GM23338 (cell line): Measurements from ENCODE around the gene SLC2A6. TPM values are rescaled to one million over a fixed set of nuclear protein-coding genes. Genes with fewer than 3 reads are reported as not detected.

ENCODE experiments used
- ATAC-seq: fragments of 200-7000 bp; cut with Tn5 transposase; 3 replicates; pipeline ENCODE4 v1.9.1; 2020
- DNase-seq: peaks from one replicate; pipeline ENCODE4 v3.0.0-alpha.2; 2015; ENCODE audit warnings: low spot score
- H2AFZ ChIP-seq: fragments of 200-600 bp; sonication (generic); 2 replicates; pipeline ENCODE4 v1.8.0; 2016; ENCODE audit warnings: antibody characterized with exemption, mild to moderate bottlenecking, moderate library complexity
- H3F3A ChIP-seq: fragments of 200-600 bp; sonication (generic); replicated peaks from 2 replicates; pipeline ENCODE4 v1.8.0; 2017; ENCODE audit warnings: antibody characterized with exemption, mixed run types, low read depth
- H3K27ac ChIP-seq: fragments of 200-600 bp; sonication (generic); 2 replicates; pipeline ENCODE4 v1.6.1; 2016; ENCODE audit warnings: low read depth
- H3K27me3 ChIP-seq: fragments of 200-600 bp; sonication (generic); 2 replicates; pipeline ENCODE4 v1.8.0; 2016; ENCODE audit warnings: mild to moderate bottlenecking, mixed run types, moderate library complexity; ENCODE audit not compliant: insufficient read depth
- H3K36me3 ChIP-seq: fragments of 200-600 bp; sonication (generic); 2 replicates; pipeline ENCODE4 v1.8.0; 2016; ENCODE audit warnings: mild to moderate bottlenecking; ENCODE audit not compliant: insufficient read depth
- H3K4me1 ChIP-seq: fragments of 200-600 bp; sonication (generic); 2 replicates; pipeline ENCODE4 v1.8.0; 2016; ENCODE audit warnings: mild to moderate bottlenecking, moderate library complexity; ENCODE audit not compliant: insufficient read depth
- H3K4me2 ChIP-seq: fragments of 200-600 bp; sonication (generic); 2 replicates; pipeline ENCODE4 v1.7.1; 2017; ENCODE audit warnings: mixed run types
- H3K4me3 ChIP-seq: fragments of 200-600 bp; sonication (generic); 2 replicates; pipeline ENCODE4 v1.6.1; 2016; ENCODE audit warnings: mixed run types
- H3K79me2 ChIP-seq: fragments of 200-600 bp; sonication (generic); replicated peaks from 2 replicates; pipeline ENCODE4 v1.8.0; 2017; ENCODE audit warnings: mild to moderate bottlenecking; ENCODE audit not compliant: insufficient read depth
- H3K9me2 ChIP-seq: fragments of 200-600 bp; sonication (generic); 2 replicates; pipeline ENCODE4 v1.8.0; 2017; ENCODE audit not compliant: insufficient read depth
- H4K20me1 ChIP-seq: fragments of 200-600 bp; sonication (generic); replicated peaks from 2 replicates; pipeline ENCODE4 v1.8.0; 2017; ENCODE audit warnings: mild to moderate bottlenecking; ENCODE audit not compliant: insufficient read depth
- H3K27ac Mint-ChIP-seq: 2 replicates; pipeline ENCODE4 v1.8.0; 2020; ENCODE audit warnings: inconsistent platforms, mild to moderate bottlenecking, moderate library complexity, mixed read lengths
- H3K27me3 Mint-ChIP-seq: 3 replicates; pipeline ENCODE4 v1.8.0; 2022; ENCODE audit warnings: low read depth, mild to moderate bottlenecking, moderate library complexity, mixed read lengths, inconsistent platforms; ENCODE audit not compliant: insufficient read depth, poor library complexity
- H3K36me3 Mint-ChIP-seq: 3 replicates; pipeline ENCODE4 v1.8.0; 2021; ENCODE audit warnings: low read depth, mild to moderate bottlenecking, inconsistent platforms, moderate library complexity, mixed read lengths
- H3K4me1 Mint-ChIP-seq: 3 replicates; pipeline ENCODE4 v1.8.0; 2020; ENCODE audit warnings: mild to moderate bottlenecking, inconsistent platforms, mixed read lengths
- H3K4me3 Mint-ChIP-seq: 3 replicates; pipeline ENCODE4 v1.8.0; 2021; ENCODE audit warnings: moderate library complexity, mild to moderate bottlenecking, inconsistent platforms, mixed read lengths
- H3K9me3 Mint-ChIP-seq: 3 replicates; pipeline ENCODE4 v1.8.0; 2020; ENCODE audit warnings: moderate library complexity, mild to moderate bottlenecking, inconsistent platforms, mixed read lengths
- CREB1 ChIP-seq: fragments of 250-450 bp; sonication (Bioruptor Pico); IDR thresholded peaks from 2 replicates; pipeline ENCODE4 v1.5.0; 2020; ENCODE audit warnings: low read depth, mild to moderate bottlenecking, moderate library complexity
- ETS1 ChIP-seq: IDR thresholded peaks from 2 replicates; pipeline ENCODE4 v1.6.1; 2016; ENCODE audit warnings: antibody characterized with exemption
- EZH2 ChIP-seq: fragments of 200-600 bp; sonication (generic); IDR thresholded peaks from one replicate; pipeline ENCODE4 v1.8.0; 2017; ENCODE audit warnings: antibody characterized with exemption, mild to moderate bottlenecking, low read depth; ENCODE audit not compliant: unreplicated experiment
- EZH2phosphoT487 ChIP-seq: fragments of 200-600 bp; sonication (generic); IDR thresholded peaks from one replicate; pipeline ENCODE4 v1.8.1; 2018; ENCODE audit warnings: antibody characterized with exemption; ENCODE audit not compliant: unreplicated experiment
- JUNB ChIP-seq: IDR thresholded peaks from one replicate; pipeline ENCODE4 v1.6.1; 2016; ENCODE audit warnings: antibody characterized with exemption; ENCODE audit not compliant: unreplicated experiment
- NANOG ChIP-seq: IDR thresholded peaks from 2 replicates; pipeline ENCODE4 v1.6.1; 2016; ENCODE audit warnings: antibody characterized with exemption, borderline replicate concordance
- POLR2AphosphoS5 ChIP-seq: IDR thresholded peaks from 2 replicates; pipeline ENCODE4 v1.6.1; 2016; ENCODE audit warnings: antibody characterized with exemption, low read depth
- STAT1 ChIP-seq: IDR thresholded peaks from one replicate; pipeline ENCODE4 v1.6.1; 2016; ENCODE audit warnings: antibody characterized with exemption; ENCODE audit not compliant: unreplicated experiment
- ZNF114 ChIP-seq: fragments of 250-450 bp; sonication (Bioruptor Pico); IDR thresholded peaks from 2 replicates; pipeline ENCODE4 v1.5.0; 2020; ENCODE audit warnings: mild to moderate bottlenecking, moderate library complexity
- ZNF331 ChIP-seq: fragments of 250-450 bp; sonication (Bioruptor Pico); IDR thresholded peaks from 2 replicates; pipeline ENCODE4 v1.5.0; 2020; ENCODE audit warnings: low read depth, mild to moderate bottlenecking, moderate library complexity
- ZNF462 ChIP-seq: fragments of 250-450 bp; sonication (Bioruptor Pico); IDR thresholded peaks from 2 replicates; pipeline ENCODE4 v1.5.0; 2020; ENCODE audit warnings: mild to moderate bottlenecking, moderate library complexity
- polyA plus RNA-seq: library from polyadenylated mRNA; unstranded; fragments of >200 nt; fragmentation: Nextera tagmentation; extraction: Ambion mirVana; gene quantifications from 2 replicates; pipeline ENCODE4 v1.2.1, GENCODE V29; 2016
- total RNA-seq: library from RNA; depleted of rRNA; stranded (reverse); fragments of >200 nt; shearing (Covaris generic); gene quantifications from 2 replicates; pipeline ENCODE4 v1.2.3, GENCODE V29; 2014
- TF ChIP-seq, protein P1 (sequence below): IDR thresholded peaks from one replicate; pipeline ENCODE4 v1.6.1; 2018; ENCODE audit warnings: antibody characterized with exemption; ENCODE audit not compliant: unreplicated experiment
- TF ChIP-seq, protein P2 (sequence below), 2 experiments: fragments of 200-600 bp in 1 of 2; sonication (generic) in 1 of 2; conservative IDR thresholded peaks; 2 replicates each; pipeline versions ENCODE4 v1.5.1 to v1.6.1; 2016 to 2017; ENCODE audit warnings: antibody characterized with exemption in 2 of 2, low read depth in 2 of 2, mild to moderate bottlenecking in 2 of 2, moderate library complexity in 1 of 2

Gene SLC2A6
- total and polyA plus RNA-seq, 2 experiments from 2014 or later = 17.5 to 39.3 TPM

DNA sequence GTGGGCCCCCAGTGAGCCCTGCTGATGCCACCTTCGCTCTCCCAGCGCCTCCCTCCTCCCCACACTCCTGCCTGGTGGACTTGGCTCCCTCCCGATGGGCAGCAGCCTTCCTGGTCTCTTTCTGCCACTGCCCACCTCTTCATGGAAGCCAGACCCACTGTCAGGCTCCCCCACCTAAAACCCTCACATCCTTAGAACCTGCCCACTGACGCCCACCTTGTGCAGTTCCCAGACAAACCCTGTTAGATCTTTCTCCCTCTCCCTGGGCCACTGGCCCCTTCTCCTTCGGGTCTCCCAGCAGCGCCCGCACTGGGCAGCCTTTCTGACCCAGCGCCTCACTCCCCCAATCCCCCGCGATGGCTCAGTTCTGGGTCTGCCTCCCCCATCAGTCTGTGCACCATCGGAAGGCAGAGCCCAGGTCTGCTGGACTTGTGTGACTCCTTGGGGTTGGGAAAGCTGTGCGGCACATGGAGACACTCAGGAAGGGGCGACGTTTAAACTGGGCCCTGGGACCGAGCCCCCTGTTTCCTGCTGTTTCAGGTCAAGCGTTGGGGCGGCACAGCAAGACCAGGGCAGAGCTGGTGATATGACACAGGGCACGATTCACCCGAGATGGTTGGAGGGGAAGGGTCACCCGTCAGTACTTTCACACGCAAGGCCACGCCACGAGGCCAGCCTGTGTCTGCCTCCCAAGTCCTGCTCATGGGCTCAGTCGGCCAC lies 28.5 kb upstream of the SLC2A6 start:
- H2AFZ ChIP-seq = no peak overlapping the region
- no peaks in the 10 kb centered on the region for H4K20me1 ChIP-seq
- peaks cover 5% of the 10 kb centered on the region for H3K27me3 Mint-ChIP-seq
- H3K27me3 ChIP-seq = no peaks in the 10 kb centered on the region
- TF ChIP-seq NANOG (no peak), ZNF331 (CRISPR knock-in tag) (no peak), ZNF462 (CRISPR knock-in tag) (no peak), CREB1 (CRISPR knock-in tag) (no peak), EZH2phosphoT487 (no peak), ZNF114 (CRISPR knock-in tag) (no peak), JUNB (no peak), STAT1 (no peak), EZH2 (no peak), ETS1 (no peak), POLR2AphosphoS5 (no peak)
- TF ChIP-seq, protein P1, sequence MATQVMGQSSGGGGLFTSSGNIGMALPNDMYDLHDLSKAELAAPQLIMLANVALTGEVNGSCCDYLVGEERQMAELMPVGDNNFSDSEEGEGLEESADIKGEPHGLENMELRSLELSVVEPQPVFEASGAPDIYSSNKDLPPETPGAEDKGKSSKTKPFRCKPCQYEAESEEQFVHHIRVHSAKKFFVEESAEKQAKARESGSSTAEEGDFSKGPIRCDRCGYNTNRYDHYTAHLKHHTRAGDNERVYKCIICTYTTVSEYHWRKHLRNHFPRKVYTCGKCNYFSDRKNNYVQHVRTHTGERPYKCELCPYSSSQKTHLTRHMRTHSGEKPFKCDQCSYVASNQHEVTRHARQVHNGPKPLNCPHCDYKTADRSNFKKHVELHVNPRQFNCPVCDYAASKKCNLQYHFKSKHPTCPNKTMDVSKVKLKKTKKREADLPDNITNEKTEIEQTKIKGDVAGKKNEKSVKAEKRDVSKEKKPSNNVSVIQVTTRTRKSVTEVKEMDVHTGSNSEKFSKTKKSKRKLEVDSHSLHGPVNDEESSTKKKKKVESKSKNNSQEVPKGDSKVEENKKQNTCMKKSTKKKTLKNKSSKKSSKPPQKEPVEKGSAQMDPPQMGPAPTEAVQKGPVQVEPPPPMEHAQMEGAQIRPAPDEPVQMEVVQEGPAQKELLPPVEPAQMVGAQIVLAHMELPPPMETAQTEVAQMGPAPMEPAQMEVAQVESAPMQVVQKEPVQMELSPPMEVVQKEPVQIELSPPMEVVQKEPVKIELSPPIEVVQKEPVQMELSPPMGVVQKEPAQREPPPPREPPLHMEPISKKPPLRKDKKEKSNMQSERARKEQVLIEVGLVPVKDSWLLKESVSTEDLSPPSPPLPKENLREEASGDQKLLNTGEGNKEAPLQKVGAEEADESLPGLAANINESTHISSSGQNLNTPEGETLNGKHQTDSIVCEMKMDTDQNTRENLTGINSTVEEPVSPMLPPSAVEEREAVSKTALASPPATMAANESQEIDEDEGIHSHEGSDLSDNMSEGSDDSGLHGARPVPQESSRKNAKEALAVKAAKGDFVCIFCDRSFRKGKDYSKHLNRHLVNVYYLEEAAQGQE = no peak
- TF ChIP-seq, protein P2, sequence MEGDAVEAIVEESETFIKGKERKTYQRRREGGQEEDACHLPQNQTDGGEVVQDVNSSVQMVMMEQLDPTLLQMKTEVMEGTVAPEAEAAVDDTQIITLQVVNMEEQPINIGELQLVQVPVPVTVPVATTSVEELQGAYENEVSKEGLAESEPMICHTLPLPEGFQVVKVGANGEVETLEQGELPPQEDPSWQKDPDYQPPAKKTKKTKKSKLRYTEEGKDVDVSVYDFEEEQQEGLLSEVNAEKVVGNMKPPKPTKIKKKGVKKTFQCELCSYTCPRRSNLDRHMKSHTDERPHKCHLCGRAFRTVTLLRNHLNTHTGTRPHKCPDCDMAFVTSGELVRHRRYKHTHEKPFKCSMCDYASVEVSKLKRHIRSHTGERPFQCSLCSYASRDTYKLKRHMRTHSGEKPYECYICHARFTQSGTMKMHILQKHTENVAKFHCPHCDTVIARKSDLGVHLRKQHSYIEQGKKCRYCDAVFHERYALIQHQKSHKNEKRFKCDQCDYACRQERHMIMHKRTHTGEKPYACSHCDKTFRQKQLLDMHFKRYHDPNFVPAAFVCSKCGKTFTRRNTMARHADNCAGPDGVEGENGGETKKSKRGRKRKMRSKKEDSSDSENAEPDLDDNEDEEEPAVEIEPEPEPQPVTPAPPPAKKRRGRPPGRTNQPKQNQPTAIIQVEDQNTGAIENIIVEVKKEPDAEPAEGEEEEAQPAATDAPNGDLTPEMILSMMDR (conservative IDR thresholded peaks at IDR 0.05; ENCODE audit: low read depth in 2 of 2) = no peak
- H3K27ac Mint-ChIP-seq = no peak overlapping the region
- H3K9me2 ChIP-seq = no peaks in the 10 kb centered on the region
- peaks cover 11% of the 10 kb centered on the region for H3K9me3 Mint-ChIP-seq
- H3K27ac ChIP-seq = no peak overlapping the region
- no peaks in the 10 kb centered on the region for H3K36me3 ChIP-seq
- H3K4me1 Mint-ChIP-seq = peaks cover 18% of the 10 kb centered on the region
- H3K4me1 ChIP-seq = peaks cover 15% of the 10 kb centered on the region
- H3K4me3 Mint-ChIP-seq = no peak overlapping the region
- H3F3A ChIP-seq = peaks cover 5% of the 10 kb centered on the region; the same call in 1 of the 2 replicates
- DNase-seq (no peak), ATAC-seq (no peak)
- H3K4me2 ChIP-seq = no peak overlapping the region
- no peaks in the 10 kb centered on the region for H3K79me2 ChIP-seq
- H3K4me3 ChIP-seq = no peak overlapping the region
- H3K36me3 Mint-ChIP-seq = peaks cover under 1% of the 10 kb centered on the region; the same call in 1 of the 3 replicates
